ENCODE measurements around the gene RAB4B. TPM values are rescaled to one million over a fixed set of nuclear protein-coding genes. Genes with fewer than 3 reads are reported as not detected.

The RAB4B gene
- total and polyA plus RNA-seq, 12 donors = 25.8 to 135 (median 68.2) TPM

GRCh38 chr19:40735013-40735771, 42.9 kb upstream of the RAB4B start:
- 90 to 93% (median 91%) methylated on average over 8 to 11 of the region's 11 CpGs for WGBS, 4 donors

DNA sequence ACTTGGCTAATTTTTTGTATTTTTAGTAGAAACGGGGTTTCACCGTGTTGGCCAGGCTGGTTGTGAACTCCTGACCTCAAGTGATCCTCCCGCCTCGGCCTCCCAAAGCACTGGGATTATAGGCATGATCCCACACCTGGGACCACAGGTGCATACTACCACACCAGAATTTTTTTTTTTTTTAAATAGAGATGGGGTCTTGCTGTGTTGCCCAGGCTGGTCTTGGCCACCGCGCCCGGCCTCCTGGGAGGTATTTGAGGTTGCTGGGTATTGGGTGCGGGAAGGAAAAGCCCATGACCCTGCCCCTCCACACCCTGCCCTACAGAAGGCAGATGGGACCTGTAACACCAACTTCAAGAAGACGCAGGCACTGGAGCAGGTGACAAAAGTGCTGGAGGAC, 41.4 kb upstream of the RAB4B start:
- intact Hi-C loops (cut with DNase I) = no loop called here
- H3K4me3 ChIP-seq = no peak overlapping the region
- H3K27ac ChIP-seq = no peak overlapping the region
- H3K9me3 ChIP-seq (replicated peaks in 1 of 3) = no peaks in the 10 kb centered on the region
- no peaks in the 10 kb centered on the region for H3K4me1 ChIP-seq (replicated peaks in 1 of 2)
- TF ChIP-seq CTCF (IDR thresholded peaks at IDR 0.05) (no peak), POLR2A (IDR thresholded peaks at IDR 0.05) (no peak)
- peaks cover 0 to 90% of the 10 kb centered on the region in 2 donors for H3K36me3 ChIP-seq (replicated peaks in 1 of 2)
- DNase-seq = no peak
- no peaks in the 10 kb centered on the region for H3K27me3 ChIP-seq
- WGBS, 4 donors = 84 to 95% (median 87%) methylated on average over 9 of the region's 9 CpGs

More at GRCh38 chr19:40735013-40735771, 42.9 kb upstream of the RAB4B start:
- DNase-seq = no peak
- intact Hi-C loops (cut with DNase I) = no loop called here
- H3K4me1 ChIP-seq (replicated peaks in 1 of 2) = no peaks in the 10 kb centered on the region
- TF ChIP-seq POLR2A (IDR thresholded peaks at IDR 0.05) (no peak), CTCF (IDR thresholded peaks at IDR 0.05) (no peak)
- no peaks in the 10 kb centered on the region for H3K27me3 ChIP-seq
- H3K36me3 ChIP-seq (replicated peaks in 1 of 2) = peaks cover 0 to 97% of the 10 kb centered on the region in 2 donors
- H3K9me3 ChIP-seq (replicated peaks in 1 of 3) = no peaks in the 10 kb centered on the region
- no peak overlapping the region for H3K4me3 ChIP-seq
- no peak overlapping the region for H3K27ac ChIP-seq

GRCh38 chr19:40737102-40737644, 40.9 kb upstream of the RAB4B start:
- H3K4me1 ChIP-seq (replicated peaks in 1 of 2) = no peaks in the 10 kb centered on the region
- intact Hi-C loops (cut with DNase I) = no loop called here
- 88 to 92% (median 91%) methylated on average over 9 of the region's 9 CpGs for WGBS, 4 donors
- TF ChIP-seq POLR2A (IDR thresholded peaks at IDR 0.05) = no peak
- TF ChIP-seq CTCF (IDR thresholded peaks at IDR 0.05) = no peak
- H3K27me3 ChIP-seq = no peaks in the 10 kb centered on the region
- H3K36me3 ChIP-seq (replicated peaks in 1 of 2) = peaks cover 0 to 85% of the 10 kb centered on the region in 2 donors
- no peak overlapping the region for H3K27ac ChIP-seq
- DNase-seq = no peak
- H3K9me3 ChIP-seq (replicated peaks in 1 of 3) = no peaks in the 10 kb centered on the region
- H3K4me3 ChIP-seq = no peak overlapping the region

GRCh38 chr19:40739030-40739839, 38.8 kb upstream of the RAB4B start:
- no peaks in the 10 kb centered on the region for H3K27me3 ChIP-seq
- no peak for DNase-seq
- intact Hi-C loops (cut with DNase I) = no loop called here
- no peak overlapping the region for H3K4me3 ChIP-seq
- no peak for TF ChIP-seq POLR2A (IDR thresholded peaks at IDR 0.05)
- no peak for TF ChIP-seq CTCF (IDR thresholded peaks at IDR 0.05)
- H3K36me3 ChIP-seq (replicated peaks in 1 of 2) = peaks cover 0 to 64% of the 10 kb centered on the region in 2 donors
- H3K4me1 ChIP-seq (replicated peaks in 1 of 2) = no peaks in the 10 kb centered on the region
- no peak overlapping the region for H3K27ac ChIP-seq
- no peaks in the 10 kb centered on the region for H3K9me3 ChIP-seq (replicated peaks in 1 of 3)
- 76 to 87% (median 78%) methylated on average over 8 to 22 of the region's 22 CpGs for WGBS, 4 donors

Measured in adrenal gland (tissue), 12 donors.